NCI-H748 (cell line): ENCODE data around the gene SLC27A1.
A peak's percentile ranks its signal among the peaks of the same experiment; 100 is the strongest.
"Not testable (repeated sequence)": the region's sequence is repeated elsewhere in the genome, so short reads cannot be mapped to it uniquely, and the experiment has no call there.

Source experiments
- DNase-seq: peaks from one replicate; lab custom pipeline; 2025; ENCODE audit not compliant: unreplicated experiment; lab: John Stamatoyannopoulos, UW

SLC27A1 gene

DNA sequence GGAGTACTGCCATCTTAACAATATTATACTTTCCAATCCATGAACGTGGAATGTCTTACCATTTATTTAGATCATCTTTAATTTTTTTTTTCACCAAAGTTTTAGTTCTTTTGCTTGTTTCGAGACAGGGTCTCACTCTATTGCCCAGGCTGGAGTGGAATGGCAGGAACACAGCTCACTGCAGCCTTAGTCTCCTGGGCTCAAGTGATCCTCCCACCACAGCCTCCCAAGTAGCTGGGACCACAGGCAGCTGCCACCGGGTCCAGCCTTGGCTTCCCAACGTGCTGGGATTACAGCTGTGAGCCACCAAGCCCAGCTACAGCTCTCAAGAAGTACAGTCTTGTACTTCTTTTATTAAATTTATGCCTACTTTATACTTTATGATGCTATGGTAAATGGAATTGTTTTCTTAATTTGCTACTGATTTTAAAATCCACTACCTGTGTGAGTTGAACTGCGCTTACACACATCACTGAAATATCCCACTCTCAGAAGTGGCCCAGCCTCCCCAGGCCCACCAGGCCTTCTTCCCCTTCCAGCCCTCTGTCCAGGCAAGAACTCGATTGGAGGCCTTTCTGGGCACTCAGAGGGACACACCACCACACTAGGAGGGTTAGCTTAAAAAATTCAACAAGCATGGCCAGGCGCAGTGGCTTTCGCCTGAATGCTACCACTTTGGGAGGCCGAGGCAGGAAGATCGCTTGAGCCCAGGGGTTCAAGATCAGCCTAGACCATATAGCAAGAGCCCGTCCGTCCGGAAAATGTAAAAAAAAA, 40.1 kb downstream of the SLC27A1 start:
- DNase-seq: no peak

- peak; percentile 85 for DNase-seq
Observed at GRCh38 chr19:17511724-17512573, 41.6 kb downstream of the SLC27A1 start.

DNA sequence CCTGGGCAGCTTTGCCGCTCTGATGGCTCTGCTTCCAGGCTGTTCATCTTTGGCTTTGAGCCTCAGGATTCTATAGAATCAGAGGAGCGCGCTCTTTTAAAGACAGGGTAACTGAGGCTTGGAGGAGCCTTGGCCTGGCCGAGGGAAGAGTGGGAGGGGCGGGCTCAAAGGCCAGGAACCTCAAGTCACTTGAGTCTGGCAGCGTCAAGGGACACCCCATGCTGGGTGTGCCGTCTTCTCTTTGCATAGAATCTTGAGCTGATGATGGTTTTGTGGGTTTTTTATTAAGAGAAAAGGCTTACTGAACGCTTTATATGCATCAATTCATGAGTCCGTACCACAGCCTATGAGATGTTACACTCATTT, 42.2 kb downstream of the SLC27A1 start:
- no peak for DNase-seq

DNA sequence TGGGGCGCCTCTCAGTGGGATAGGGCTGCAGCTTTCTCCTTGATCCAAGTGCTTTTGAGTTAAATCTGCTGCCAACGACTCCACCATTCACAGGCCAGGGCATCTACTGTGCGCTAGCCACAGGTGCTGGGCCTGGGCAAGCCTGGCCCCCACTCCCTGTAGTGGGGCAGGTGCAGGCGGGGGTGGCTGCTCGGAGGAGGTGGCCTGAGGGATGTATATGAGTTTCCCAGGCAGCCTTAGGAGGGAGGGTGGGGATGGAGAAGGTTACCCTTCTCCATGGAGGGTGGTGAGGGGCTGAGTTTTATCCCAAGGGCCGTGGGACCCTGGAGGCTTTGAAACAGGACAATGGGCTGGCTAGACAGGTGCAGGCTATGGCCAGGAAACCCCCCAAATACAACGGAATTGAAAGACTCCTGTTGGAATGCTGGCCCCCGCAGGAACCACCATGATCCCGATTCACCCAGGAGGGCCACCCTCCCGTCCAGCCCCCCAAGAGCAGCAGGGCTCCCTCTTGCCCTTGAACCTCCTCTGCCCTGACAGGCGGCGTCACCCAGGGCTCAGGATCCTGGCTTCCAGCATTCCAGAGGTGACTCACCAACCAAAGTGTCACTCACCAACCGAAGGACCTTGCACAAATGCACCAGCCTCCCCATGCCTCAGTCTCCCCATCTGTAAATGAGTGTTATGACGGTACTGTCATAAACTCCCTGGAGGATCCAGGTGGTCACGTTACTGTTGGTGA, 45.3 kb downstream of the SLC27A1 start:
- no peak for DNase-seq

- DNase-seq: no peak
Observed at GRCh38 chr19:17517898-17518297, 47.6 kb downstream of the SLC27A1 start.

DNA sequence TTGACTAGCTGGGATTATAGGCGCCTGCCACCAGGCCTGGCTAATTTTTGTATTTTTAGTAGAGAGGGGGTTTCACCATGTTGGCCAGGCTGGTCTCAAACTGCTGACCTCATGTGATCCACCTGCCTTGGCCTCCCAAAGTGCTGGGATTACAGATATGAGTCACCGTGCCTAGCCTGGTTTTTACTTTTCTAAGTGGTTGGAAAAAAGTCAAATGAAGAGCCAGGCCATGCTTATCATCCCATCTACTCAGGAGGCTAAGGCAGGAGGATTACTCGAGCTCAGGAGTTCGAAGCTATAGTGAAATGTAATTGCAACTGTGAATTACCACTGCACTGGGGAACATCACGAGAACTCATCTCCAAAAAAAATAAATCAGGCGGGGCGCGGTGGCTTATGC, 48.3 kb downstream of the SLC27A1 start:
- not testable (repeated sequence) for DNase-seq

- DNase-seq: no peak
Observed at GRCh38 chr19:17519967-17520366, 49.6 kb downstream of the SLC27A1 start.

DNA sequence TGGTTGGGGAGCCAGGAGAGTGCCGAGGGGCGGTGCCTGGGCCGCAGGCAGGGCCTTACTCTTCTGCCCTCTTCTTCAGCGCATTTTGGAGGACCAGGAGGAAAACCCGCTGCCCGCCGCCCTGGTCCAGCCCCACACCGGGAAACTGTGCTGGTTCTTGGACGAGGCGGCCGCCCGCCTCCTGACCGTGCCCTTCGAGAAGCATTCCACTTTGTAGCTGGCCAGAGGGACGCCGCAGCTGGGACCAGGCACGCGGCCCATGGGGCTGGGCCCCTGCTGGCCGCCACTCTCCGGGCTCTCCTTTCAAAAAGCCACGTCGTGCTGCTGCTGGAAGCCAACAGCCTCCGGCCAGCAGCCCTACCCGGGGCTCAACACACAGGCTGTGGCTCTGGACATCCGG, 50.5 kb downstream of the SLC27A1 start:
- no peak for DNase-seq

- no peak for DNase-seq
Observed at GRCh38 chr19:17522988-17523872, 52.9 kb downstream of the SLC27A1 start.

DNA sequence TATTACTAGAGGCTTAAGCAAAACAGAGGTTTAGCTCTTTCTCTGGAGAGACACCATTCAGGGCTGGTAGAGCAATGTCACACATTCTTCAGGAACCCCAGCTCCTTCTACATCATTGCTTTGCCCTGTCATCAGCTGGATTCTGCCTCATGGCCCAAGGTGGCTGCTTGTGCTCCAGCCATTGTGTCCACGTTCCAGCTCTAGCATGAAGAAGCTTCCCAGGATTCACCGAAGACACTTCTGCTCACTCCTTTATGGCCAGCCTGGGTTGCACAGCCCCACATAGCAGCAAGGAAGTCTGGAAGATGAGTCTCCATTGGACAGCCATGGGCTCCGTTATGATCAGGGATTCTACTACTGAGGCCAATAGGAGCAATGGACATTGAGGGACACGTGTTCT, 54.3 kb downstream of the SLC27A1 start:
- DNase-seq: no peak

- DNase-seq: no peak
Observed at GRCh38 chr19:17525141-17525540, 54.8 kb downstream of the SLC27A1 start.

DNA sequence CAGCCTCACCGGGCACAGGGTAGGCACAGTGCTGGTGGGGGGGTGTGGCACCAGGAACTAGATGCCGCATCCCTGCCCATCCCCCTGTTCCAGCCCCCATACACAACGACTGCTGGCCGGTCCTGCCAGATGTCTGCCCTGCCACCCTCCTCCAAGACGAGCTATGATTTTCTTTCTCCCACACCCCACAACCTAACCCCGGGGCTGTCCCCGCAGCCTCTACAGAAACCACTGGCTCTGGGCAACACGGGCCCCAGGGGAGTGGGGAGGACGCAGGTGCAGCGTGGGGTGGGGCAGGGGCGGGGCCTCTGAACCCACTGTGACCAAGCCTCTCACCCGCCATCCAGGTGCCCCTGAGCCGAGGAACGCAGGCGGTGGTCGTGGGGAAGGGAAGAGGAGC, 56.6 kb downstream of the SLC27A1 start:
- no peak for DNase-seq

GRCh38 chr19:17527326-17527725, 57.0 kb downstream of the SLC27A1 start:
- no peak for DNase-seq

GRCh38 chr19:17528610-17529009, 58.3 kb downstream of the SLC27A1 start:
- DNase-seq: no peak

GRCh38 chr19:17529239-17530158, 59.2 kb downstream of the SLC27A1 start:
- DNase-seq: no peak

- DNase-seq: peak; percentile 77
Observed at GRCh38 chr19:17530586-17530985, 60.3 kb downstream of the SLC27A1 start.

GRCh38 chr19:17532116-17532515, 61.8 kb downstream of the SLC27A1 start:
- DNase-seq: no peak

GRCh38 chr19:17532557-17532956, 62.2 kb downstream of the SLC27A1 start:
- DNase-seq: no peak

- DNase-seq: no peak
Observed at GRCh38 chr19:17534767-17535166, 64.4 kb downstream of the SLC27A1 start.

DNA sequence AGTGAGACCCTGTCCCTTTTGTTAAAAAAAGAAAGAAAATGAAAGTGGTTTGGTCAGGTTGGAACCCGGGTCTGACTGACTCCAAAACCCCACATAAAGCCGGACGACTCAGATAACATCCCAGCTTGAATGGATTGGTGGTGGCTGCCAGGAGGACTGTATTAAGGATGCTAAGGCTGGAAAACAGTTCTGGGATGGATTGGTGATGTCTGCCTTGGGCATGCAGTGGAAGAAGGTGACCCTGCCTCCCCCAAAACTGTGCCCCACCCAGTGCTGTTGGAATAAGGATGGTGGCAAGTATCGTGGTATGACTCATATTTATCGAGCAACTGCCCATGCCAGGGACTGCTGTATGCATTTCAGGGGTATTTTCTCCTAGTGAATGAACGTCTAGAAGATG, 66.6 kb downstream of the SLC27A1 start:
- no peak for DNase-seq
